CD4-positive, alpha-beta T cell treated with Interleukin-10 for 1 hour (primary cell): ENCODE measurements around the gene ZBED4.

Source experiments
- DNase-seq: peaks from one replicate; pipeline ENCODE4 v3.0.0-alpha.2; 2020

Gene ZBED4

GRCh38 chr22:49856766-49857618, 3.3 kb downstream of the ZBED4 start:
- DNase-seq = no peak

- DNase-seq = no peak
These were observed 5.2 kb downstream of the ZBED4 start for GRCh38 chr22:49858827-49859226.

DNA sequence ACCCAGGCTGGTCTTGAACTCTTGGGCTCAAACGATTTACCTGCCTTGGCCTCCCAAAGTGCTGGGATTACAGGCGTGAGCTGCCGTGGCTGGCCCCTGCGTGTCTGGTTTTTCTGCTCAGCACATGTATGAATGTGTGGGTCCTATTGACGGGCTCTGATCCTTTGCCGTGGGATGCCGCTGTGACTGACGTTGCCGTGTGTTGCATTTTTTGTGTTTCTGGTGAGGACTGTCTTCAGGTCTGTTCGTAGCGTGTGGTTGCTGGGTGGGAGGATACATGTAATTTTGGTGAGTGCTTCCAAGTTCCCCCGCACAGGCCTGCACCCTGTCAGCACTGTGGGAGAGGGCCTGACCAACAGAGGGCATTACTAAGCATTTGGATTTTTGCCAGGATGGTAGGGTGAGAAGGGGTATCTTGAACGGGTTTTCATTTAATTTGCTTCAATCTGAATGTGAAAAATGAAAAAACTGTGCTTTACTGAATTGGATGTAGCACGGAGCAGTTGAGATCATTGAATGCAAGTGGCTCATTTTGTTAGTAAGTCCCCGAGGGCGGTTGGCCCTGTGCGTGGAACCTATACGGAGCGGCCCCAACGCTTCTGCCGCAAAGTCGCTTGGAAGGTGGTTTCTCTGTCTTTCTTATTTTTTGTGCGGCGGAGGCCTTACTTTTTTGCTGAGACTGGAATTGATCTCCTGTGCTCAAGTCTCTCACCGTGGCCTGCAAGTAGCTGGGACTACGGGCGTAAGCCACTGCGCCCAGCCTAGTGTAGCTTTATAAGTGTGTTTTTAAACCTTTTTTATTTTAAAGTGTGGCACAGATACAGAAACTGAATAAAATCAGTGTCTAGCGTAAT, 8.2 kb downstream of the ZBED4 start:
- DNase-seq = no peak

- DNase-seq = no peak
These were observed 8.8 kb downstream of the ZBED4 start for GRCh38 chr22:49862496-49862776.

GRCh38 chr22:49863931-49864330, 10.3 kb downstream of the ZBED4 start:
- DNase-seq = no peak

DNA sequence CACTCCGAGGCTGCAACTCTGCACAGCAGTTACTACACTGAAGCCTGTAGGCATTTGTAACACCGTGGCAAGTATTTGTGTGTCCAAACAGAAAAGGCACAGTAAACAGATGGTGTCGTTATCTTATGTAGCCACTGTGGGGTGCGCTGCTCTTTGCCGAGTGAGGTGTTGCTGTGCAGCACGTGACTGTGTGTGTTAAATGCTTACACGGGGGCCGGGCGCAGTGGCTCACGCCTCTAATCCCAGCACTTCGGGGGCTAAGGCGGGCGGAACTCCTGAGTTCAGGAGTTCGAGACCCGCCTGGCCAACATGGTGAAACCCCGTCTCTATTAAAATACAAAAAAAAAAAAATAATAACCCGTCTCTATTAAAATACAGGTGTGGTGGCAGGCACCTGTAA, 11.5 kb downstream of the ZBED4 start:
- no peak for DNase-seq

DNA sequence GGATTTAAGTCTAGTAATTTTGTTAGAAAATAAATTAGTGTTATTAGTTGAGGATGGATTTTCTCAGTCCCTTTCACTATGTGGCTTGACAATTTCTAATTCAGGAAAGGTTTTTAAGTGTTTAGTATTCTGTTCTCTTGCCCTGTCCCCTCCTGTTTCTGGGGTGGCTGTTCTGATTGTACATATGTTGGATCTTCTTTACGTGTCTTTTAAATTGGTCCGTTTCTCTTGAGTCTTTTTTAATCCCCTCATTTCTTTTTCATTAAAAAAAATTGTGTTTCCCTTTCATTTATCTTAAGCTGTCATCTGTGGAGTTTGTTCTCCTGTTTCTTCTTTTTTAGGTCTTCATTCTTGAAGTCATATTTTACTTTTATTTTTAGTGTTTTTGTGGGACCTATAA, 12.5 kb downstream of the ZBED4 start:
- no peak for DNase-seq

DNA sequence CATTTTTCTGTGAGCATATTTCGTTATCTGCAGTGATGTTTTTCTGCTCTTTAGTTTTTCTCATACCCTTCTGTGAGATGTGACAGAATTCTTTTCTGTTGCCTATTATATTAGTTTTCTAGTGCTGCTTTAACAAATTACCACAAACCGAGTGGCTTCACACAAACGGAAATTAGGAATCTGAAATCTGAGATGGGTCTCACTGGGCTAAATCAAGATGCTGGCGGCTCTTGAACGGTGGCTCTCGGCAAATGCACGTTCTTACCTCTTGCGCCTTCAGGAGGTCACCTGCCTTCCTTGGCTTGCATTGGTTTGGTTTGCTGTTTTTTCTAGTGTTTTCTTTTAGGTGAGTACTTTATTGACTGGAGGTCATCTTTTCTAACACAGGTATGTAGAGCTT, 13.0 kb downstream of the ZBED4 start:
- no peak for DNase-seq

DNA sequence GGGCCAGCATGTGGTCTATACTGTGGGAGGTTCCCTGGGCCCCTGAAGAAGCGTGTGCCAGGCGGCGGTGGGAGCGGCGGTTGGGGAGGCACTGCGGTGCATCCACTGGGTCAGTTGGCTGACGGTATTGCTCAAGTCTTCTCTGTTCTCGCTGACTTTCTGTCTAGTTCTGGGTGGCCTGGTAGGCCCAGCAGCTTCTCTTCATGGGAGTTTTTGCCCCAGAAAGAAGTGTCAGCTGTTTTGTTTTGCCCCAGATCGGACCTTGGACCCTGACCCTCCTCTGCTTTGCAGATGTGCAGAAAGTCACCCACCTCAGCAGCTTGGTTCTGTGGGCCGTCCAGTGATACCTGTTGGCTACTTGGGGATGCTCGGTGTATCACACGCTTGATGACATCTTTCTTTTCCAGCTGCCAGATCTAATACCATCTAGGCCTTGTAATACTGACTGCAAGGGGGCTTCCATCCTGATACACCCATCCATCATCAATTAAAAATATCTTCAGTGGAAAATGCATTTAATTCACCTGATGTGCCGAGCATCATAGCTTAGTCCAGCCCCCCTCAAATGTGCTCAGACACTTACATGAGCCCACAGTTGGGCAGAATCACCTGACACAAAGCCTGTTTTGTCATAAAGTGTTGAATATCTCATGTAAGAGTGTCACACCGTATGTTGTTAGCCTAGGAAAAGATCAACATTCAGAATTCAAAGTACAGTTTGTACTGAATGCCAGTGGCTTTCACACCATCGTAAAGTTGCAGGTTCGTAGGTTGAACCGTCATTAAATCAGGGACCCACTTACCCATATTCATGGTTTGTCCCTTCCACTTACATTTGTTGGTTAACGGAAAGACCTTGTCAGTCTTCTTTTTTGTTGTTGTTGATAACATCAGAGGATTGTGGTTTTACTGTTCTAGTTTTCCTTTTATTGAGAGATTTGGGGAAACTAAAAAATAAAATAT, 13.9 kb downstream of the ZBED4 start:
- peak; percentile 42 for DNase-seq

DNA sequence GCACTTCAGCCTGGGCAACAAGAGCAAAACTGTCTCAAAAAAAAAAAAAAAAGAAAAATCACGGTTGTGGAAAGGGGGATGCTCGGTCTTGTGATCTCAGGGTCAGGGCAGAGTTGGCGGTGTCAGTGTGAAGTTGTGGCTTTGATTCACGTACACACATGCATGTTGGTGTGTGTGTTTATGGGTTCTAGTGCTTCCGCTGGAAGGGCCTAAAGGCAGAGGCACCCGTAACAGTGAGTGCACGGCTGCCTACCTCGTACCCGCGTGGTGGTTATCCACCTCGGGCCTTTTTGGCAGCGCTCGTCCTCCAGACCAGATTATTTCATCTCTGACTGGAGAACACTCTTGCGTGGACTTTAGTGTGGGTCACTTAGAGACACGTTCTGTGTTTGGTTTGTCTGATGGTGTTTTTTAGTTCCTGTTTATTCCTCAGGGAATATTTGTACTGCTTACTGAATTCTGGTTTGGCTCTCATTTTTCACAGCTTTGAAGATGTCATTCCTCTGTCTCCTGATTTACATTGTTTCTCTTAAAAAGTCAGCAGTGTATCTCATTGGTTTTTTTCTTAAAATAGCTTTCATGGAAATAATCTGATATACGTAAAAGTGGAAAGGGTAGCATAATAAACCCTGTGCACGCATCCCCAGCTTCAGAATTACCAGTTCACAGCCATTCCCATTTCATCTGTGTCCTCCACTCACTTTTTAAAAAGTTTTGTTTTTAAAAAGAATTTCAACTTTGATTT, 15.6 kb downstream of the ZBED4 start:
- DNase-seq = no peak

GRCh38 chr22:49869845-49870712, 16.4 kb downstream of the ZBED4 start:
- peak; percentile 69 for DNase-seq

DNA sequence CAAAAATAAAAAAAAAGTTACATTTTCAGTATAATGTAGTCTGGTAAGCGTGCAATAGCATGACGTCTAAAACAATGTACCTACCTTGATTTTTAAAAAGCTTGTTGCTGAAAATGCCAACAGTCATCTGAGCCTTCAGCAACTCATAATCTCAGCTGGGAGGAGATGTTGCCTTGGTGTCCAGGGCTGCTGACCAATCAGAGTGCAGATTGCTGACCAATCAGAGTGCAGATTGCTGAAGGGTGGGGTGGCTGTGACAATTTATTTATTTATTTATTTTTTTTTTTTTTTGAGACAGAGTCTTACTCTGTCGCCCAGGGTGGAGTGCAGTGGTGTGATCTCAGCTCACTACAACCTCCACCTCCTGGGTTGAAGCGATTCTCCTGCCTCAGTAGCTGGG, 17.8 kb downstream of the ZBED4 start:
- DNase-seq = no peak

GRCh38 chr22:49872347-49872746, 18.7 kb downstream of the ZBED4 start:
- no peak for DNase-seq

- no peak for DNase-seq
These were observed 19.7 kb downstream of the ZBED4 start for GRCh38 chr22:49873228-49873940.

GRCh38 chr22:49877642-49878041, 24.0 kb downstream of the ZBED4 start:
- no peak for DNase-seq

DNA sequence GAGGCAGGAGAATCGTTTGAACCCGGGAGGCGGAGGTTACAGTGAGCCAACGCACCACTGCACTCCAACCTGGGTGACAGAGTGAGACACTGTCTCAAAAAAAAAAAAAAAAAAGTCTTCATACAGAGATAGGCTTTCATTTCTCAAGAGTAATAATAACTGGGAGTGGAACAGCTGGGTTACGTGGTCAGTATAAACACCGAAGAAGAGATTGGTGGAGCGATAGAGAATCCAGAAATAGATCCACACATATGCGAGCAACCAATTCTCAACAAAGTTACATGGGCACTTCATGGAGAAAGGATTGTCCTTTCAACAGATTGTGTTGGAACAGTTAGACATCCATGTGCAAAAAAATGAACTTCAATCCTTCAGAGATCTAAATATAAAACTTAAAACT, 24.6 kb downstream of the ZBED4 start:
- DNase-seq = no peak

DNA sequence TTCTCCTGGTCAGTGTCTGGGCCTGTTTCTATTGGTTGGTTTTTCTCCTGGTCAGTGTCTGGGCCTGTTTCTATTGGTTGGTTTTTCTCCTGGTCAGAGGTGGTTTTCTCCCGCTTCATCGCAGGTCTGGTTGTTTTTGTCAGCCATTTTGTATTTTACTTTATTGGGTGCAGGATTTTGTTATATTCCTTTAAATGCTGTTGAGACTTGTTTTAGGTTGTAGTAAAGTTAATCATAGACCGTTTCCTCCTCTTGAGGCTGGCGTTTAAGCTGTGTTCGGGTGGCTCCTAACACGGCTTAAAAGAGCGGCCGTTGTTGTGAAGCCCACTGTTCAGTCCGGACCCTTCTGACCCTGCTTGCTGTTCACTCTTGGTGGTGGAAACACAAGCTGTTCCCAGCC, 26.2 kb downstream of the ZBED4 start:
- no peak for DNase-seq

DNA sequence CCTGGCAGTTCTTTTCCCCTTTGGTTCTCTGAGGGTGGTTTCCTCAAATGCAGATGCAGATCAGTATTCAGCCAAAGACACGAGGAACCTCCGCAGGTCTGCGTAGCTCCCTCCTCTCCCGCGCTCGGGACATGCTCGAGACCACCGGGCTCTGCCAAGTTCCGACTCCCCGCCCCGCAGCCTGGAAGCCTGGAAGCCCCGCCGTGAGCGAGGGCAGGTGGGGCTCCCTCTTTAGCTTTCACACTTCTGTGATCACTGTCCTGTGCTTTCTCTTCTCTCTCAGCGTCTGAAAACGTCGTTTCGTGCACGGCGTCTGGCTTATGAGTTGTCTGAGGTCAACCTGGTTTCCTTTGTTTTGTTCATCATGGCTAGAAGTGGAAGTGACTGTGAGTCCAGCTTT, 26.6 kb downstream of the ZBED4 start:
- DNase-seq = peak; percentile 16

- DNase-seq = no peak
These were observed 28.2 kb downstream of the ZBED4 start for GRCh38 chr22:49881856-49882255.

GRCh38 chr22:49882519-49883293, 29.1 kb downstream of the ZBED4 start:
- no peak for DNase-seq
